GM12878 (cell line): ENCODE results near the gene STX1B. TPM values are rescaled to one million over a fixed set of nuclear protein-coding genes. Genes with fewer than 3 reads are reported as not detected.

Experiments used
- ATF2 ChIP-seq: IDR thresholded peaks from 2 replicates; pipeline ENCODE4 v1.6.1; 2012; ENCODE audit warnings: low read length, inconsistent platforms
- BCL3 ChIP-seq: IDR thresholded peaks from 2 replicates; pipeline ENCODE4 v1.6.1; 2011; ENCODE audit warnings: borderline replicate concordance, low read depth, mild to moderate bottlenecking, moderate library complexity, low read length; ENCODE audit not compliant: insufficient read depth, poor library complexity, severe bottlenecking
- BMI1 ChIP-seq: fragments of 450-650 bp; IDR thresholded peaks from 2 replicates; pipeline ENCODE4 v1.6.1; 2016; ENCODE audit warnings: mild to moderate bottlenecking, moderate library complexity, borderline replicate concordance
- EED ChIP-seq: sonication (generic); IDR thresholded peaks from 2 replicates; pipeline ENCODE4 v1.6.1; 2016; ENCODE audit warnings: antibody characterized with exemption, low read depth
- EP300 ChIP-seq, 2 experiments: fragments of 150-350 bp in 1 of 2; IDR thresholded peaks; 2 replicates each; pipeline ENCODE4 v1.6.1; 2011 to 2012; ENCODE audit warnings: low read depth in 2 of 2, low read length in 2 of 2, borderline replicate concordance in 1 of 2, improper control_type of control experiment in 1 of 2, inconsistent platforms in 1 of 2; ENCODE audit not compliant: control insufficient read depth in 1 of 2
- GABPA ChIP-seq: IDR thresholded peaks from 2 replicates; pipeline ENCODE4 v1.6.1; 2014; ENCODE audit warnings: antibody characterized with exemption, low read depth, mild to moderate bottlenecking, inconsistent platforms
- IKZF2 ChIP-seq, 2 experiments: fragments of 450-650 bp; IDR thresholded peaks; 2 replicates each; pipeline ENCODE4 v1.6.1; 2017; ENCODE audit warnings: mild to moderate bottlenecking in 2 of 2, moderate library complexity in 2 of 2
- IRF4 ChIP-seq: IDR thresholded peaks from 2 replicates; pipeline ENCODE4 v1.6.1; 2011; ENCODE audit warnings: low read depth, low read length
- IRF5 ChIP-seq: fragments of 450-650 bp; IDR thresholded peaks from 2 replicates; pipeline ENCODE4 v1.6.1; 2017; ENCODE audit warnings: borderline replicate concordance
- KLF5 ChIP-seq: fragments of 450-650 bp; IDR thresholded peaks from 2 replicates; pipeline ENCODE4 v1.6.1; 2014; ENCODE audit warnings: mild to moderate bottlenecking; ENCODE audit not compliant: partially characterized antibody
- MLLT1 ChIP-seq: fragments of 450-650 bp; IDR thresholded peaks from 2 replicates; pipeline ENCODE4 v1.6.1; 2016; ENCODE audit warnings: mild to moderate bottlenecking
- RB1 ChIP-seq: fragments of 450-650 bp; formaldehyde crosslinking; IDR thresholded peaks from 2 replicates; pipeline ENCODE4 v1.6.1; 2017; ENCODE audit warnings: mild to moderate bottlenecking, borderline replicate concordance
- RCOR1 ChIP-seq: conservative IDR thresholded peaks from 2 replicates; pipeline ENCODE4 v1.6.1; 2012; ENCODE audit warnings: low read depth, low read length, improper control_type of control experiment
- RELA ChIP-seq: fragments of 450-650 bp; IDR thresholded peaks from 2 replicates; pipeline ENCODE4 v1.8.0; 2014; ENCODE audit warnings: borderline replicate concordance; ENCODE audit not compliant: partially characterized antibody
- SMAD5 ChIP-seq: IDR thresholded peaks from 2 replicates; pipeline ENCODE4 v1.6.1; 2016; ENCODE audit warnings: antibody characterized with exemption, low read depth
- SREBF1 ChIP-seq: IDR thresholded peaks from 2 replicates; pipeline ENCODE4 v1.6.1; 2012; ENCODE audit warnings: mild to moderate bottlenecking, low read length
- TCF12 ChIP-seq: IDR thresholded peaks from 2 replicates; pipeline ENCODE4 v1.6.1; 2011; ENCODE audit warnings: low read depth, mild to moderate bottlenecking, low read length
- ZNF687 ChIP-seq: fragments of 450-650 bp; IDR thresholded peaks from 2 replicates; pipeline ENCODE4 v1.6.1; 2017; ENCODE audit warnings: mild to moderate bottlenecking, moderate library complexity
- ZZZ3 ChIP-seq: IDR thresholded peaks from 2 replicates; pipeline ENCODE4 v1.6.1; 2011; ENCODE audit warnings: low read depth; ENCODE audit not compliant: control insufficient read depth, insufficient read length
- polyA plus RNA-seq, 11 experiments: library from polyadenylated mRNA; depleted of rRNA in 4 of 11; unstranded in 6 of 11; stranded (reverse) in 5 of 11; fragments of >200 nt; fragmentation: Nextera tagmentation in 4 of 11; fragmentation: Illumina TruSeq in 1 of 11; extraction: Ambion mirVana in 4 of 11; extraction: Trizol in 1 of 11; gene quantifications; 1 replicate in 1 of 11; 2 replicates in 10 of 11; pipeline versions ENCODE4 v1.2.1 to v1.2.3, GENCODE V29; 2011 to 2016; ENCODE audit warnings: inconsistent platforms in 2 of 11, missing spikeins in 2 of 11, low read depth in 1 of 11
- total RNA-seq, 4 experiments: library from RNA; depleted of rRNA in 3 of 4; stranded (reverse); fragments of >200 nt in 3 of 4; fragmentation: Illumina TruSeq in 1 of 4; extraction: Trizol in 1 of 4; gene quantifications; 2 replicates each; pipeline versions ENCODE4 v1.2.1 to v1.2.3, GENCODE V29; 2013 to 2021

STX1B gene
- total and polyA plus RNA-seq, 10 of the 15 experiments (the other 5 are each of a cell fraction or from before 2014, with no cell fraction given) = 0.22 to 2.5 (median 1.1) TPM

GRCh38 chr16:31032736-31033708, 22.6 kb upstream of the STX1B start, which contains the start of gene STX4 (continued):
- TF ChIP-seq ZZZ3 = no peak
- no peak for TF ChIP-seq BMI1
- peak; percentile 93 for TF ChIP-seq RB1
- TF ChIP-seq SMAD5 = no peak
- peak; percentile 39; the same call in 1 of the 2 replicates for TF ChIP-seq EED
- peak; percentile 73 for TF ChIP-seq TCF12
- peak; percentile 84; the same call in 1 of the 2 replicates for TF ChIP-seq SREBF1
- no peak for TF ChIP-seq RCOR1
- peak; percentile 61 for TF ChIP-seq MLLT1
- TF ChIP-seq IRF5 = no peak
- TF ChIP-seq IKZF2 (IDR thresholded peaks at IDR 0.05) = peak; percentile 49 to 64; a peak in 3 of 4 replicates
- peak; percentile 94; the same call in 1 of the 2 replicates for TF ChIP-seq ATF2
- TF ChIP-seq BCL3 = no peak
- no peak; the same call in 1 of the 2 replicates for TF ChIP-seq IRF4
- TF ChIP-seq GABPA = peak; percentile 99
- TF ChIP-seq RELA = peak; percentile 79
- TF ChIP-seq KLF5 = peak; percentile 69
- peak; percentile 56 to 79 for TF ChIP-seq EP300 (IDR thresholded peaks at IDR 0.05; ENCODE audit: borderline replicate concordance in 1 of 2, control insufficient read depth in 1 of 2, low read depth in 2 of 2, low read length in 2 of 2)
- TF ChIP-seq ZNF687 = peak; percentile 85
